ENCODE data around the gene LAGE3.

DNA sequence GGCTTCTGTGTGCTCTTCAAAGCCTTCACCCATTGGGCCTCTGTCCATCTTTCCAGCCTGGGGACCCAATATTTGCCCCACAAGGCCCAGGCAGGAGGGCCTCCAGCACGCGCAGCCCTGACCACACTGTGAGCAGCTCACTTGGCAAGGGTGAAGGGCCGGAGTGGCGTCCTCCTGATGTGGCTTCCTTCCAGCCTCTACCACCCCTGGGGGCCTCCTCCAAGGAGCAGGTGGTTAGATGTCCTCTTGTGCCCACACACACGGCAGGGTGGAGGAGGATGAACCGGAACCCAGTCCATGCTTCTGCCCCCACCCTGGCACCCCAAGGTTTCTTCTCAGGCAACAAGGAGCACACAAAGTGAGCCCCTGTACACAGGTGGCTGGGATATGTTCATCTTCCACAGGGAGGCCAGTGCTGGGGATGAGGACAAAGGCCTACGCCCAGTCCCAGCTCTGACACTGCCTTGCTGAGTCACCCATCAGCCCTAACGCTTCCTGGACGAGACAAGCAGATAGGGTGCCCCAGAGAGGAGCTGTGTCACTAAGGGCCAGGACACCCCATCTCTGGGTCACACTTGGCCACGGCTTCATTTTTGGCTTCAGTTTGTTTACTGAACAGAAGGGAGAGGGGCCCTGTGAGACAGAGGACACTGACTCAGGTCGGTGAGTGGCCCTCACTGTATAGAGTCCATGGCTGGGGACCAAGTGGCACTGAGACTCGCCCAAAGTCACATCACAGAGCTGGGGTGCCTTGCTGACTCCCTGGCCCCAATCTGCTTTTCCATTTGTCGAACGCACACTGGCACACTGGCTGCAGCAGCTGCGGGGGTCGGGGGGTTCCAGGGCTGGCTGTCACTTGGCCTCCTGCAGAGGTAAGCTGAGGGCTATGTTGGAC, 5.4 kb upstream of the LAGE3 start:
- TF ChIP-seq EZH2 (IDR thresholded peaks at IDR 0.05; ENCODE audit: borderline replicate concordance) (no peak), EZH2phosphoT487 (IDR thresholded peaks at IDR 0.05; ENCODE audit: low read depth, severe bottlenecking, unreplicated experiment) (no peak)
- TF ChIP-seq, protein P1, sequence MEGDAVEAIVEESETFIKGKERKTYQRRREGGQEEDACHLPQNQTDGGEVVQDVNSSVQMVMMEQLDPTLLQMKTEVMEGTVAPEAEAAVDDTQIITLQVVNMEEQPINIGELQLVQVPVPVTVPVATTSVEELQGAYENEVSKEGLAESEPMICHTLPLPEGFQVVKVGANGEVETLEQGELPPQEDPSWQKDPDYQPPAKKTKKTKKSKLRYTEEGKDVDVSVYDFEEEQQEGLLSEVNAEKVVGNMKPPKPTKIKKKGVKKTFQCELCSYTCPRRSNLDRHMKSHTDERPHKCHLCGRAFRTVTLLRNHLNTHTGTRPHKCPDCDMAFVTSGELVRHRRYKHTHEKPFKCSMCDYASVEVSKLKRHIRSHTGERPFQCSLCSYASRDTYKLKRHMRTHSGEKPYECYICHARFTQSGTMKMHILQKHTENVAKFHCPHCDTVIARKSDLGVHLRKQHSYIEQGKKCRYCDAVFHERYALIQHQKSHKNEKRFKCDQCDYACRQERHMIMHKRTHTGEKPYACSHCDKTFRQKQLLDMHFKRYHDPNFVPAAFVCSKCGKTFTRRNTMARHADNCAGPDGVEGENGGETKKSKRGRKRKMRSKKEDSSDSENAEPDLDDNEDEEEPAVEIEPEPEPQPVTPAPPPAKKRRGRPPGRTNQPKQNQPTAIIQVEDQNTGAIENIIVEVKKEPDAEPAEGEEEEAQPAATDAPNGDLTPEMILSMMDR (IDR thresholded peaks at IDR 0.05; ENCODE audit: poor library complexity): no peak

Data from hepatocyte (in vitro differentiated cells).